CD4-positive, CD25-positive, alpha-beta regulatory T cell (primary cell): ENCODE data around the gene FOXP1. TPM values are rescaled to one million over a fixed set of nuclear protein-coding genes. Genes with fewer than 3 reads are reported as not detected.

ENCODE experiments used
- ATAC-seq, 2 donors: fragments of 150-1000 bp; cut with Tn5 transposase; one replicate each; pipeline ENCODE4 v1.10.0; 2021; ENCODE audit warnings: low read depth in 2 of 2, moderate number of reproducible peaks in 2 of 2, moderate library complexity in 1 of 2
- DNase-seq, 3 donors: peaks; one replicate each; pipeline versions ENCODE4 v3.0.0 to v3.0.0-alpha.2; 2012 to 2022; ENCODE audit warnings: mixed read lengths in 1 of 3
- H3K27ac ChIP-seq: one replicate; pipeline ENCODE4 v1.7.0; 2013; ENCODE audit warnings: mild to moderate bottlenecking, low read length; ENCODE audit not compliant: insufficient read depth, poor library complexity, severe bottlenecking
- H3K27me3 ChIP-seq: one replicate; pipeline ENCODE4 v1.7.0; 2013; ENCODE audit warnings: low read length; ENCODE audit not compliant: control insufficient read depth, insufficient read depth
- H3K36me3 ChIP-seq: one replicate; pipeline ENCODE4 v1.7.0; 2013; ENCODE audit warnings: mild to moderate bottlenecking, low read length, moderate library complexity; ENCODE audit not compliant: control insufficient read depth, insufficient read depth
- H3K4me1 ChIP-seq: 2 replicates; pipeline ENCODE4 v1.7.0; 2013; ENCODE audit warnings: mild to moderate bottlenecking, low read length; ENCODE audit not compliant: insufficient read depth, control insufficient read depth, poor library complexity, severe bottlenecking
- H3K4me3 ChIP-seq: one replicate; pipeline ENCODE4 v1.7.0; 2013; ENCODE audit warnings: low read depth, mild to moderate bottlenecking, low read length, moderate library complexity
- H3K9me3 ChIP-seq, 2 experiments: 1 replicate in 1 of 2; 2 replicates in 1 of 2; pipeline ENCODE4 v1.7.0; 2013; ENCODE audit warnings: low read length in 2 of 2, mild to moderate bottlenecking in 1 of 2, moderate library complexity in 1 of 2; ENCODE audit not compliant: control insufficient read depth in 2 of 2
- H3K27ac Mint-ChIP-seq, 3 donors: one replicate each; pipeline ENCODE4 v1.8.0; 2020 to 2022; ENCODE audit warnings: mild to moderate bottlenecking in 3 of 3, mixed read lengths in 3 of 3, moderate library complexity in 2 of 3
- H3K27me3 Mint-ChIP-seq: one replicate; pipeline ENCODE4 v1.8.0; 2022; ENCODE audit warnings: mild to moderate bottlenecking, mixed read lengths
- H3K36me3 Mint-ChIP-seq: one replicate; pipeline ENCODE4 v1.8.0; 2020; ENCODE audit warnings: mixed read lengths
- H3K4me1 Mint-ChIP-seq, 4 donors: one replicate each; pipeline ENCODE4 v1.8.0; 2020 to 2022; ENCODE audit warnings: mixed read lengths in 4 of 4, mild to moderate bottlenecking in 1 of 4
- H3K4me3 Mint-ChIP-seq, 4 donors: one replicate each; pipeline ENCODE4 v1.8.0; 2020 to 2022; ENCODE audit warnings: mild to moderate bottlenecking in 4 of 4, mixed read lengths in 4 of 4, moderate library complexity in 3 of 4
- H3K9me3 Mint-ChIP-seq, 7 donors: one replicate each; pipeline ENCODE4 v1.8.0; 2020 to 2022; ENCODE audit warnings: mixed read lengths in 7 of 7, mild to moderate bottlenecking in 3 of 7, moderate library complexity in 2 of 7
- polyA plus RNA-seq, 4 donors: library from polyadenylated mRNA; unstranded; fragments of 300-500 nt; fragmentation: Illumina TruSeq; gene quantifications; one replicate each; pipeline ENCODE4 v1.2.3, GENCODE V29; 2021
- total RNA-seq: library from RNA; stranded (reverse); gene quantifications from one replicate; pipeline ENCODE4 v1.2.3, GENCODE V29; 2022

Gene FOXP1
- total and polyA plus RNA-seq, 5 donors from 2014 or later, result 301 to 599 (median 346) TPM

DNA sequence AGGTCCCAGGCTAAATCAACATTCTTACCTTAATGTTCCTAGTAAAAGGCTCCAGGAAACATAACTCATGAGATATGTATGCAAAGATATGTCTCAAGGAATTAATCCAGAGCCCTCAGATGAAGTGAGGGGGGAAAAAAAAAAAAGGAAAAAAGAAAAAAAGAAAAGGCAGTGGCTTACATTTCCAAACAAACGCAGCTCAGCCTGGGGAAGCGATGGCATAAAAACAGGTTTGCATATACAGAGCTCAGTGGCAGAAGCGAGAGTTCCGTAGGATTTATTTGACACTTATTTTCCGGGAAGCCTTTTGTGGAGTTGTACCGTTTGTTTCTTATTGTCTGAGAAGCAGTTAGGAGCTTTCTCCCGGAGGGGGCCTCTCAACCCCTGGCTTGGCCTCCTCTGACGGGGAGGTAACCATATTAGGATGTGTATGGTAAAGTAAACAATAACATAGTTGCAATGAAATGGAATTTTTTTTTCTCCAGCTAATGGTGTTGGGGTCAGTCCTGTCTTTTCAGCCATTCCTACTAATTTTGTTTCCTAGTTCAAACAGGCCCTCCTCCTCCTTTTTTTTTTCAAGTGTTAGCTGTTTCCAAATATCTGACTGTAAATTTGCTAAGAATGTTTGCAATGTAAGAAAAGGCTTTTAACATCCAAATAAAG is 338.6 kb downstream of the FOXP1 start:
- Histone ChIP-seq H3K9me3 (no peaks in the 10 kb centered on the region), H3K4me1 (peaks cover 17% of the 10 kb centered on the region), H3K4me3 (no peak overlapping the region), H3K36me3 (peaks cover 18% of the 10 kb centered on the region), H3K27me3 (no peaks in the 10 kb centered on the region), H3K27ac (no peak overlapping the region)
- H3K27me3 Mint-ChIP-seq, result no peaks in the 10 kb centered on the region
- H3K36me3 Mint-ChIP-seq, result peaks cover 38% of the 10 kb centered on the region
- peaks cover 25 to 89% (median 59%) of the 10 kb centered on the region in 4 donors for H3K4me1 Mint-ChIP-seq
- peak overlapping the region in 1 of 4 donors; percentile 25 for H3K4me3 Mint-ChIP-seq
- H3K27ac Mint-ChIP-seq, result peak overlapping the region in 2 of 3 donors; percentile 54 to 86
- peaks cover 0 to 3% (median 0%) of the 10 kb centered on the region in 7 donors for H3K9me3 Mint-ChIP-seq
- ATAC-seq (no peak), DNase-seq (no peak)

- Histone ChIP-seq H3K27me3 (no peaks in the 10 kb centered on the region), H3K36me3 (peaks cover 18% of the 10 kb centered on the region), H3K9me3 (no peaks in the 10 kb centered on the region), H3K27ac (no peak overlapping the region), H3K4me3 (no peak overlapping the region), H3K4me1 (peaks cover 10% of the 10 kb centered on the region)
- H3K27ac Mint-ChIP-seq, result peak overlapping the region in 2 of 3 donors; percentile 54 to 86
- H3K9me3 Mint-ChIP-seq, result peaks cover 0 to 3% (median 0%) of the 10 kb centered on the region in 7 donors
- ATAC-seq (no peak), DNase-seq (no peak)
- no peaks in the 10 kb centered on the region for H3K27me3 Mint-ChIP-seq
- H3K36me3 Mint-ChIP-seq, result peaks cover 38% of the 10 kb centered on the region
- H3K4me1 Mint-ChIP-seq, result peaks cover 25 to 87% (median 55%) of the 10 kb centered on the region in 4 donors
- peak overlapping the region in 2 of 4 donors; percentile 25 to 52 for H3K4me3 Mint-ChIP-seq
Observed at GRCh38 chr3:71244153-71244825, 339.2 kb downstream of the FOXP1 start.

- Mint-ChIP-seq H3K4me1 (peaks cover 29 to 82% (median 49%) of the 10 kb centered on the region in 4 donors), H3K9me3 (peaks cover 0 to 1% (median 0%) of the 10 kb centered on the region in 7 donors), H3K27me3 (no peaks in the 10 kb centered on the region), H3K36me3 (peaks cover 43% of the 10 kb centered on the region), H3K4me3 (no peak overlapping the region), H3K27ac (peak overlapping the region in 2 of 3 donors; percentile 80 to 86)
- ATAC-seq, result no peak
- no peak overlapping the region for H3K4me3 ChIP-seq
- H3K27ac ChIP-seq, result no peak overlapping the region
- H3K36me3 ChIP-seq, result peaks cover 18% of the 10 kb centered on the region
- H3K9me3 ChIP-seq, result no peaks in the 10 kb centered on the region
- DNase-seq, result no peak
- H3K27me3 ChIP-seq, result no peaks in the 10 kb centered on the region
- H3K4me1 ChIP-seq, result peaks cover 8% of the 10 kb centered on the region
Observed at GRCh38 chr3:71243229-71243628, 340.3 kb downstream of the FOXP1 start.

DNA sequence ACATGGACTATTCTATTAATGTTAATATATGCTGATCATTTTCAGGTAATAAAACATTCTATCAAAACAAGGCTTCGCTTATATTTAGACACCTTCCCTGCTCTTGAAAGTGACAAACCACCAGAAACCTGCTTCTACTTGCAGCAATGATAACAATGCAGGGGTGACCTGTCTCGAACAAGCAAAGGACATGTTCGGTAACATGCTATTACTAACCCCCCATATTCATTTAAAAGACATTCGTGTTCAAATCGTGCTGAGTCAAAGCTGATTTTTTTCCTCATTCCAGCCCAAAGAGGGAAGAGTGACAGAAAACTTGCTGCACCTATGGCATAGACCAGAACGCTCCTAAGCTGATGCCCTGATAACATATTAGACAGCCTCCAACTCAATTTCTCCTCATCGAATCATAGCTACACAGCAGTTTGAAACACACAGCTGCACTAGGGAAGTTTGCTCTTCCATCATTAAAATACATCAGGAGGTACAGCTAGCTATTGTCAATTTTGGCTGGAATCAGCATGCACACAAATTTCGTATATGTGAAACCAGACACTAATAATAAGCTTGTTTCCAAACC is 341.5 kb downstream of the FOXP1 start:
- peaks cover 46% of the 10 kb centered on the region for H3K36me3 Mint-ChIP-seq

GRCh38 chr3:71241246-71241901 is 342.2 kb downstream of the FOXP1 start:
- no peak for ATAC-seq
- H3K4me3 Mint-ChIP-seq, result no peak overlapping the region
- H3K9me3 ChIP-seq, result no peaks in the 10 kb centered on the region
- peaks cover 20% of the 10 kb centered on the region for H3K36me3 ChIP-seq
- no peaks in the 10 kb centered on the region for H3K27me3 Mint-ChIP-seq
- peaks cover 36 to 77% (median 46%) of the 10 kb centered on the region in 4 donors for H3K4me1 Mint-ChIP-seq
- H3K27me3 ChIP-seq, result no peaks in the 10 kb centered on the region
- H3K4me1 ChIP-seq, result peaks cover 8% of the 10 kb centered on the region
- H3K27ac ChIP-seq, result no peak overlapping the region
- H3K36me3 Mint-ChIP-seq, result peaks cover 43% of the 10 kb centered on the region
- peaks cover 0 to 1% (median 0%) of the 10 kb centered on the region in 7 donors for H3K9me3 Mint-ChIP-seq
- H3K4me3 ChIP-seq, result no peak overlapping the region
- DNase-seq, result no peak
- peak overlapping the region in 1 of 3 donors; percentile 2 for H3K27ac Mint-ChIP-seq

More for the DNA sequence above, 341.5 kb downstream of the FOXP1 start:
- no peak overlapping the region for H3K4me3 Mint-ChIP-seq
- Histone ChIP-seq H3K36me3 (peaks cover 22% of the 10 kb centered on the region), H3K4me3 (no peak overlapping the region), H3K27me3 (no peaks in the 10 kb centered on the region), H3K27ac (no peak overlapping the region), H3K4me1 (peaks cover 8% of the 10 kb centered on the region), H3K9me3 (no peaks in the 10 kb centered on the region)
- peaks cover 0 to 1% (median 0%) of the 10 kb centered on the region in 7 donors for H3K9me3 Mint-ChIP-seq
- H3K27ac Mint-ChIP-seq, result peak overlapping the region in 1 of 3 donors; percentile 0
- peaks cover 39 to 81% (median 49%) of the 10 kb centered on the region in 4 donors for H3K4me1 Mint-ChIP-seq
- DNase-seq, result no peak
- no peak for ATAC-seq
- no peaks in the 10 kb centered on the region for H3K27me3 Mint-ChIP-seq

- ATAC-seq (no peak), DNase-seq (no peak)
- Mint-ChIP-seq H3K27me3 (no peaks in the 10 kb centered on the region), H3K27ac (peak overlapping the region in 2 of 3 donors; percentile 90 to 95), H3K4me1 (peaks cover 37 to 74% (median 44%) of the 10 kb centered on the region in 4 donors), H3K36me3 (peaks cover 45% of the 10 kb centered on the region), H3K4me3 (peak overlapping the region in 1 of 4 donors; percentile 67), H3K9me3 (peaks cover 0 to 1% (median 0%) of the 10 kb centered on the region in 7 donors)
- H3K27me3 ChIP-seq, result no peaks in the 10 kb centered on the region
- no peaks in the 10 kb centered on the region for H3K9me3 ChIP-seq
- H3K4me3 ChIP-seq, result no peak overlapping the region
- H3K27ac ChIP-seq, result no peak overlapping the region
- H3K4me1 ChIP-seq, result peaks cover 6% of the 10 kb centered on the region
- H3K36me3 ChIP-seq, result peaks cover 23% of the 10 kb centered on the region
Observed at GRCh38 chr3:71240034-71240433, 343.5 kb downstream of the FOXP1 start.

GRCh38 chr3:71238355-71238757 is 345.2 kb downstream of the FOXP1 start:
- Mint-ChIP-seq H3K27me3 (no peaks in the 10 kb centered on the region), H3K27ac (peak overlapping the region in 2 of 3 donors; percentile 59 to 86), H3K4me1 (peaks cover 37 to 75% (median 42%) of the 10 kb centered on the region in 4 donors), H3K4me3 (peak overlapping the region in 1 of 4 donors; percentile 5), H3K9me3 (peaks cover 0 to 1% (median 0%) of the 10 kb centered on the region in 7 donors), H3K36me3 (peaks cover 43% of the 10 kb centered on the region)
- no peak for ATAC-seq
- Histone ChIP-seq H3K9me3 (no peaks in the 10 kb centered on the region), H3K4me1 (peaks cover 3% of the 10 kb centered on the region), H3K27me3 (no peaks in the 10 kb centered on the region), H3K4me3 (no peak overlapping the region), H3K27ac (no peak overlapping the region), H3K36me3 (peaks cover 28% of the 10 kb centered on the region)
- DNase-seq, result no peak
